ENCODE data around the gene PYGB.

PYGB gene

DNA sequence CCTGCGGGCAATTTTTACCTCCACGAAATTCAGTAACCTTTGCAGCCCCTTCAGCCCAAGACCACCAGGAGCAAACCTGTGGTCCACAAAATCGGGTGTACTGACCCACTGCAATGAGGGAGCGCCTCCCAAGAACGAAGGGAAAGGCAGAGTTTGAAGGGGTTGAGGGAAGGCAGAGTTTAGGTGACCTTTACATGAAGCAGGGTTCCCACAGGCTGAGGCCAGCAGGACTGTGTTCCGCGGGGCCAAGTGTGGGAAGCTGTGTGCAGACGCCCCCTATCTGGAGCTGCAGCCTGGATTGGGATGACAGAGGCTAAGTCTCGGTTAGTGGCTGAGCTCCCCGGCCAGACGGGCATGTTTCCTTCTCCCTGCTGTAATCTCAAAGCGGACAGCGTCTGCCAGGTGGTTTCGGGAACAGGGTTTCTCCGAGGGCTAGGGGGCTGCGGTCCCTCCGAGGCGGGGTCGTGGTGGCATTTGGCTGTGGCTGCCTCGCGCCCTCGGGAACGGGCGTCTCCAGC lies 826 bp upstream of the PYGB start (continued):
- TF ChIP-seq, protein P1, sequence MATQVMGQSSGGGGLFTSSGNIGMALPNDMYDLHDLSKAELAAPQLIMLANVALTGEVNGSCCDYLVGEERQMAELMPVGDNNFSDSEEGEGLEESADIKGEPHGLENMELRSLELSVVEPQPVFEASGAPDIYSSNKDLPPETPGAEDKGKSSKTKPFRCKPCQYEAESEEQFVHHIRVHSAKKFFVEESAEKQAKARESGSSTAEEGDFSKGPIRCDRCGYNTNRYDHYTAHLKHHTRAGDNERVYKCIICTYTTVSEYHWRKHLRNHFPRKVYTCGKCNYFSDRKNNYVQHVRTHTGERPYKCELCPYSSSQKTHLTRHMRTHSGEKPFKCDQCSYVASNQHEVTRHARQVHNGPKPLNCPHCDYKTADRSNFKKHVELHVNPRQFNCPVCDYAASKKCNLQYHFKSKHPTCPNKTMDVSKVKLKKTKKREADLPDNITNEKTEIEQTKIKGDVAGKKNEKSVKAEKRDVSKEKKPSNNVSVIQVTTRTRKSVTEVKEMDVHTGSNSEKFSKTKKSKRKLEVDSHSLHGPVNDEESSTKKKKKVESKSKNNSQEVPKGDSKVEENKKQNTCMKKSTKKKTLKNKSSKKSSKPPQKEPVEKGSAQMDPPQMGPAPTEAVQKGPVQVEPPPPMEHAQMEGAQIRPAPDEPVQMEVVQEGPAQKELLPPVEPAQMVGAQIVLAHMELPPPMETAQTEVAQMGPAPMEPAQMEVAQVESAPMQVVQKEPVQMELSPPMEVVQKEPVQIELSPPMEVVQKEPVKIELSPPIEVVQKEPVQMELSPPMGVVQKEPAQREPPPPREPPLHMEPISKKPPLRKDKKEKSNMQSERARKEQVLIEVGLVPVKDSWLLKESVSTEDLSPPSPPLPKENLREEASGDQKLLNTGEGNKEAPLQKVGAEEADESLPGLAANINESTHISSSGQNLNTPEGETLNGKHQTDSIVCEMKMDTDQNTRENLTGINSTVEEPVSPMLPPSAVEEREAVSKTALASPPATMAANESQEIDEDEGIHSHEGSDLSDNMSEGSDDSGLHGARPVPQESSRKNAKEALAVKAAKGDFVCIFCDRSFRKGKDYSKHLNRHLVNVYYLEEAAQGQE (tag by site-specific recombination; IDR thresholded peaks at IDR 0.05): peak; percentile 54; the same call in 1 of the 2 replicates
- TF ChIP-seq ZNF335 (tag by site-specific recombination; conservative IDR thresholded peaks at IDR 0.05) (peak; percentile 29; the same call in 1 of the 2 replicates), ZNF133 (tag by site-specific recombination; IDR thresholded peaks at IDR 0.05) (no peak), ZBTB8A (tag by site-specific recombination; IDR thresholded peaks at IDR 0.05) (peak; percentile 51; the same call in 1 of the 2 replicates), ZNF211 (tag by site-specific recombination; IDR thresholded peaks at IDR 0.05; ENCODE audit: low read depth) (no peak), SP7 (tag by site-specific recombination; IDR thresholded peaks at IDR 0.05) (0 out of 2 replicates have a peak, but pooled peaks have one; percentile 40), ZFHX2 (tag by site-specific recombination; conservative IDR thresholded peaks at IDR 0.05) (peak; percentile 37; the same call in 1 of the 2 replicates), KLF9 (tag by site-specific recombination; IDR thresholded peaks at IDR 0.05; ENCODE audit: low read depth) (peak; percentile 41; the same call in 1 of the 2 replicates), ZXDB (tag by site-specific recombination; IDR thresholded peaks at IDR 0.05) (0 out of 2 replicates have a peak, but pooled peaks have one; percentile 48), ZNF175 (tag by site-specific recombination; IDR thresholded peaks at IDR 0.05) (no peak)
- TF ChIP-seq, protein P2, sequence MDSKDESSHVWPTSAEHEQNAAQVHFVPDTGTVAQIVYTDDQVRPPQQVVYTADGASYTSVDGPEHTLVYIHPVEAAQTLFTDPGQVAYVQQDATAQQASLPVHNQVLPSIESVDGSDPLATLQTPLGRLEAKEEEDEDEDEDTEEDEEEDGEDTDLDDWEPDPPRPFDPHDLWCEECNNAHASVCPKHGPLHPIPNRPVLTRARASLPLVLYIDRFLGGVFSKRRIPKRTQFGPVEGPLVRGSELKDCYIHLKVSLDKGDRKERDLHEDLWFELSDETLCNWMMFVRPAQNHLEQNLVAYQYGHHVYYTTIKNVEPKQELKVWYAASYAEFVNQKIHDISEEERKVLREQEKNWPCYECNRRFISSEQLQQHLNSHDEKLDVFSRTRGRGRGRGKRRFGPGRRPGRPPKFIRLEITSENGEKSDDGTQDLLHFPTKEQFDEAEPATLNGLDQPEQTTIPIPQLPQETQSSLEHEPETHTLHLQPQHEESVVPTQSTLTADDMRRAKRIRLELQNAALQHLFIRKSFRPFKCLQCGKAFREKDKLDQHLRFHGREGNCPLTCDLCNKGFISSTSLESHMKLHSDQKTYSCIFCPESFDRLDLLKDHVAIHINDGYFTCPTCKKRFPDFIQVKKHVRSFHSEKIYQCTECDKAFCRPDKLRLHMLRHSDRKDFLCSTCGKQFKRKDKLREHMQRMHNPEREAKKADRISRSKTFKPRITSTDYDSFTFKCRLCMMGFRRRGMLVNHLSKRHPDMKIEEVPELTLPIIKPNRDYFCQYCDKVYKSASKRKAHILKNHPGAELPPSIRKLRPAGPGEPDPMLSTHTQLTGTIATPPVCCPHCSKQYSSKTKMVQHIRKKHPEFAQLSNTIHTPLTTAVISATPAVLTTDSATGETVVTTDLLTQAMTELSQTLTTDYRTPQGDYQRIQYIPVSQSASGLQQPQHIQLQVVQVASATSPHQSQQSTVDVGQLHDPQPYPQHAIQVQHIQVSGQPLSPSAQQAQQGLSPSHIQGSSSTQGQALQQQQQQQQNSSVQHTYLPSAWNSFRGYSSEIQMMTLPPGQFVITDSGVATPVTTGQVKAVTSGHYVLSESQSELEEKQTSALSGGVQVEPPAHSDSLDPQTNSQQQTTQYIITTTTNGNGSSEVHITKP (tag by site-specific recombination; IDR thresholded peaks at IDR 0.05): peak; percentile 16

- Histone ChIP-seq H3K36me3 (ENCODE audit: control insufficient read depth in 2 of 2, insufficient read depth in 1 of 2, low read length in 2 of 2) (no peaks in the 10 kb centered on the region), H3K9me3 (ENCODE audit: control insufficient read depth, insufficient read depth, low read depth, low read length) (no peaks in the 10 kb centered on the region), H3K4me3 (ENCODE audit: low read depth, low read length) (peak overlapping the region; percentile 87), H3K4me1 (ENCODE audit: control insufficient read depth, insufficient read depth, low read length) (peaks cover 20% of the 10 kb centered on the region), H3K27ac (ENCODE audit: extremely low read depth, low read depth, low read length) (peak overlapping the region; percentile 75; the same call in 1 of the 2 replicates)
- ChIA-PET POLR2A (interaction anchor here (0.7 to 2.1 kb wide), 15 partner anchors 8 to 188 kb away, joined by 3 to 17 read pairs (median 4); partner anchors contain the start of gene GINS1), CTCF (interaction anchor here (0.6 to 2.7 kb wide), 7 partner anchors 11 to 69 kb away, joined by 3 to 20 read pairs (median 4); no protein-coding TSS in a partner anchor)
- TF ChIP-seq ZNF830 (tag by site-specific recombination; IDR thresholded peaks at IDR 0.05; ENCODE audit: low read depth): no peak
- no peak; the same call in 1 of the 2 replicates for TF ChIP-seq ZXDB (tag by site-specific recombination; IDR thresholded peaks at IDR 0.05)
- TF ChIP-seq SP2 (tag by site-specific recombination; IDR thresholded peaks at IDR 0.05): 0 out of 2 replicates have a peak, but pooled peaks have one; percentile 5
- TF ChIP-seq ZBTB20 (tag by site-specific recombination; IDR thresholded peaks at IDR 0.05): peak; percentile 69; the same call in 1 of the 2 replicates
- TF ChIP-seq KLF1 (tag by site-specific recombination; IDR thresholded peaks at IDR 0.05): 0 out of 2 replicates have a peak, but pooled peaks have one; percentile 8
- TF ChIP-seq ZBTB7A (tag by site-specific recombination; IDR thresholded peaks at IDR 0.05; ENCODE audit: low read depth): peak; percentile 10; the same call in 1 of the 2 replicates
- 0 out of 2 replicates have a peak, but pooled peaks have one; percentile 1 for TF ChIP-seq KLF9 (tag by site-specific recombination; IDR thresholded peaks at IDR 0.05; ENCODE audit: low read depth)
- TF ChIP-seq, protein P3, sequence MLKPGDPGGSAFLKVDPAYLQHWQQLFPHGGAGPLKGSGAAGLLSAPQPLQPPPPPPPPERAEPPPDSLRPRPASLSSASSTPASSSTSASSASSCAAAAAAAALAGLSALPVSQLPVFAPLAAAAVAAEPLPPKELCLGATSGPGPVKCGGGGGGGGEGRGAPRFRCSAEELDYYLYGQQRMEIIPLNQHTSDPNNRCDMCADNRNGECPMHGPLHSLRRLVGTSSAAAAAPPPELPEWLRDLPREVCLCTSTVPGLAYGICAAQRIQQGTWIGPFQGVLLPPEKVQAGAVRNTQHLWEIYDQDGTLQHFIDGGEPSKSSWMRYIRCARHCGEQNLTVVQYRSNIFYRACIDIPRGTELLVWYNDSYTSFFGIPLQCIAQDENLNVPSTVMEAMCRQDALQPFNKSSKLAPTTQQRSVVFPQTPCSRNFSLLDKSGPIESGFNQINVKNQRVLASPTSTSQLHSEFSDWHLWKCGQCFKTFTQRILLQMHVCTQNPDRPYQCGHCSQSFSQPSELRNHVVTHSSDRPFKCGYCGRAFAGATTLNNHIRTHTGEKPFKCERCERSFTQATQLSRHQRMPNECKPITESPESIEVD (tag by site-specific recombination; IDR thresholded peaks at IDR 0.05): no peak
- 0 out of 2 replicates have a peak, but pooled peaks have one; percentile 9 for TF ChIP-seq KLF8 (tag by site-specific recombination; IDR thresholded peaks at IDR 0.05)
- TF ChIP-seq HIC1 (tag by site-specific recombination; IDR thresholded peaks at IDR 0.05): peak; percentile 63; the same call in 1 of the 2 replicates
- TF ChIP-seq ZBTB17 (tag by site-specific recombination; IDR thresholded peaks at IDR 0.05): peak; percentile 1
- no peak for TF ChIP-seq ZNF596 (tag by site-specific recombination; IDR thresholded peaks at IDR 0.05)
- 0 out of 2 replicates have a peak, but pooled peaks have one; percentile 4 for TF ChIP-seq PATZ1 (tag by site-specific recombination; IDR thresholded peaks at IDR 0.05)
Measured at GRCh38 chr20:25247518-25247955, 348 bp upstream of the PYGB start.
